ENCODE data around the gene VPS13A.
"Not testable (repeated sequence)": the region's sequence is repeated elsewhere in the genome, so short reads cannot be mapped to it uniquely, and the experiment has no call there.

The VPS13A gene

GRCh38 chr9:77188242-77188641, 10.9 kb downstream of the VPS13A start:
- DNase-seq, result no peak

GRCh38 chr9:77194423-77194822, 17.1 kb downstream of the VPS13A start:
- DNase-seq, result no peak

- DNase-seq, result no peak
Measured at GRCh38 chr9:77210116-77210515, 32.8 kb downstream of the VPS13A start.

GRCh38 chr9:77211561-77211960, 34.2 kb downstream of the VPS13A start:
- DNase-seq, result no peak

- DNase-seq, result no peak
Measured at GRCh38 chr9:77212801-77213200, 35.5 kb downstream of the VPS13A start.

- no peak for DNase-seq
Measured at GRCh38 chr9:77215874-77216273, 38.5 kb downstream of the VPS13A start.

GRCh38 chr9:77218612-77219011, 41.3 kb downstream of the VPS13A start:
- DNase-seq, result no peak

- no peak for DNase-seq
Measured at GRCh38 chr9:77221431-77221830, 44.1 kb downstream of the VPS13A start.

GRCh38 chr9:77224746-77225312, 47.5 kb downstream of the VPS13A start:
- DNase-seq, result no peak

- DNase-seq, result no peak
Measured at GRCh38 chr9:77236693-77237092, 59.4 kb downstream of the VPS13A start.

- DNase-seq, result no peak
Measured at GRCh38 chr9:77237896-77238295, 60.6 kb downstream of the VPS13A start.

- no peak for DNase-seq
Measured at GRCh38 chr9:77251050-77251449, 73.7 kb downstream of the VPS13A start.

- DNase-seq, result no peak
Measured at GRCh38 chr9:77257275-77257674, 79.9 kb downstream of the VPS13A start.

- DNase-seq, result no peak
Measured at GRCh38 chr9:77261605-77262004, 84.3 kb downstream of the VPS13A start.

GRCh38 chr9:77267762-77268161, 90.4 kb downstream of the VPS13A start:
- DNase-seq, result not testable (repeated sequence)

GRCh38 chr9:77271023-77271690, 93.8 kb downstream of the VPS13A start:
- DNase-seq, result no peak

GRCh38 chr9:77276799-77277198, 99.5 kb downstream of the VPS13A start:
- DNase-seq, result no peak

- DNase-seq, result no peak
Measured at GRCh38 chr9:77277719-77278118, 100.4 kb downstream of the VPS13A start.

- DNase-seq, result no peak
Measured at GRCh38 chr9:77283991-77284390, 106.7 kb downstream of the VPS13A start.

- DNase-seq, result no peak
Measured at GRCh38 chr9:77284616-77285015, 107.3 kb downstream of the VPS13A start.

GRCh38 chr9:77290373-77290772, 113.0 kb downstream of the VPS13A start:
- no peak for DNase-seq

GRCh38 chr9:77291714-77292113, 114.4 kb downstream of the VPS13A start:
- DNase-seq, result peak; percentile 31

- no peak for DNase-seq
Measured at GRCh38 chr9:77293949-77294348, 116.6 kb downstream of the VPS13A start.

GRCh38 chr9:77304543-77304942, 127.2 kb downstream of the VPS13A start:
- no peak for DNase-seq
